Measurements from ENCODE around the gene NCK1. TPM values are rescaled to one million over a fixed set of nuclear protein-coding genes. Genes with fewer than 3 reads are reported as not detected.

Gene NCK1
- total RNA-seq, 2 donors from 2014 or later, result 51.5 to 58.2 TPM

Other genes with a start within 250 kb of the NCK1 start
- gene STAG1, start 109.8 kb upstream of the NCK1 start, total RNA-seq, result 10 to 100 TPM; 41.7 to 56.2 TPM
- gene SLC35G2, start 43.1 kb upstream of the NCK1 start, total RNA-seq, result under 1 TPM; 0.84 to 0.98 TPM
- 1 to 10 TPM in 1 of 2 donors, under 1 TPM in 1; 0.89 to 1.3 TPM for gene IL20RB, start 95.8 kb downstream of the NCK1 start, total RNA-seq